CD14-positive monocyte (primary cell): Measurements from ENCODE around the gene KNDC1. TPM values are rescaled to one million over a fixed set of nuclear protein-coding genes. Genes with fewer than 3 reads are reported as not detected.

Source experiments
- DNase-seq, 3 donors: peaks; one replicate each; pipeline ENCODE4 v3.0.0-alpha.2; 2011 to 2022
- H2AFZ ChIP-seq: 2 replicates; pipeline ENCODE4 v1.6.0; 2012; ENCODE audit warnings: mild to moderate bottlenecking, low read depth, low read length, inconsistent platforms; ENCODE audit not compliant: insufficient read depth, poor library complexity, severe bottlenecking
- H3K27ac ChIP-seq, 2 donors: 1 replicate in 1 of 2; 2 replicates in 1 of 2; pipeline ENCODE4 v1.5.1; 2012 to 2013; ENCODE audit warnings: low read length in 2 of 2, control low read depth in 1 of 2, inconsistent platforms in 1 of 2, low read depth in 1 of 2, mild to moderate bottlenecking in 1 of 2
- H3K27me3 ChIP-seq, 2 donors: one replicate each; pipeline versions ENCODE4 v1.6.0 to v1.6.1; 2011 to 2013; ENCODE audit warnings: low read length in 2 of 2; ENCODE audit not compliant: control insufficient read depth in 2 of 2, insufficient read depth in 2 of 2
- H3K36me3 ChIP-seq, 2 donors: replicated peaks in 1 of 2; 1 replicate in 1 of 2; 2 replicates in 1 of 2; pipeline versions ENCODE4 v1.5.1 to v1.6.1; 2012 to 2013; ENCODE audit warnings: low read length in 2 of 2, control low read depth in 1 of 2, inconsistent platforms in 1 of 2, mild to moderate bottlenecking in 1 of 2; ENCODE audit not compliant: insufficient read depth in 2 of 2, control insufficient read depth in 1 of 2
- H3K4me1 ChIP-seq, 2 donors: 1 replicate in 1 of 2; 2 replicates in 1 of 2; pipeline versions ENCODE4 v1.5.1 to v1.6.1; 2012 to 2013; ENCODE audit warnings: low read length in 2 of 2, control low read depth in 1 of 2, inconsistent platforms in 1 of 2, mild to moderate bottlenecking in 1 of 2, moderate library complexity in 1 of 2; ENCODE audit not compliant: insufficient read depth in 2 of 2, control insufficient read depth in 1 of 2
- H3K4me2 ChIP-seq: replicated peaks from 2 replicates; pipeline ENCODE3; 2012; ENCODE audit warnings: low read length, moderate library complexity, mild to moderate bottlenecking; ENCODE audit not compliant: poor library complexity, severe bottlenecking; ENCODE audit errors: extremely low read depth
- H3K4me3 ChIP-seq, 3 experiments: fragments of 200-600 bp in 1 of 3; sonication (generic) in 1 of 3; replicated peaks in 1 of 3; 1 replicate in 2 of 3; 2 replicates in 1 of 3; pipeline ENCODE4 v1.5.1; 2011 to 2013; ENCODE audit warnings: low read length in 3 of 3, mild to moderate bottlenecking in 3 of 3, control low read depth in 2 of 3, low read depth in 2 of 3, inconsistent platforms in 1 of 3, moderate library complexity in 1 of 3
- H3K79me2 ChIP-seq: 2 replicates; pipeline ENCODE4 v1.6.0; 2012; ENCODE audit warnings: mild to moderate bottlenecking, control low read depth, inconsistent platforms, low read length, moderate library complexity; ENCODE audit not compliant: insufficient read depth
- H3K9ac ChIP-seq: 2 replicates; pipeline ENCODE4 v1.6.0; 2017; ENCODE audit warnings: low read length, mild to moderate bottlenecking; ENCODE audit not compliant: insufficient read depth, poor library complexity, severe bottlenecking
- H3K9me3 ChIP-seq, 2 donors: replicated peaks in 1 of 2; 1 replicate in 1 of 2; 2 replicates in 1 of 2; pipeline versions ENCODE4 v1.5.1 to v1.6.1; 2012 to 2013; ENCODE audit warnings: low read length in 2 of 2, control low read depth in 1 of 2; ENCODE audit not compliant: control insufficient read depth in 1 of 2, insufficient read depth in 1 of 2
- H4K20me1 ChIP-seq: 2 replicates; pipeline ENCODE4 v1.6.0; 2012; ENCODE audit warnings: mild to moderate bottlenecking, low read length, control low read depth, moderate library complexity; ENCODE audit not compliant: insufficient read depth
- H3K27ac Mint-ChIP-seq, 7 donors: one replicate each; pipeline ENCODE4 v1.8.0; 2020; ENCODE audit warnings: mild to moderate bottlenecking in 7 of 7, mixed read lengths in 7 of 7, moderate library complexity in 6 of 7, inconsistent platforms in 2 of 7
- H3K27me3 Mint-ChIP-seq, 3 donors: one replicate each; pipeline ENCODE4 v1.8.0; 2021 to 2022; ENCODE audit warnings: low read depth in 3 of 3, mild to moderate bottlenecking in 3 of 3, mixed read lengths in 3 of 3, moderate library complexity in 3 of 3, inconsistent platforms in 1 of 3
- H3K36me3 Mint-ChIP-seq, 2 donors: one replicate each; pipeline ENCODE4 v1.8.0; 2020; ENCODE audit warnings: mixed read lengths in 2 of 2, inconsistent platforms in 1 of 2, mild to moderate bottlenecking in 1 of 2
- H3K4me1 Mint-ChIP-seq: one replicate; pipeline ENCODE4 v1.8.0; 2020; ENCODE audit warnings: mild to moderate bottlenecking, mixed read lengths
- H3K4me3 Mint-ChIP-seq, 2 donors: one replicate each; pipeline ENCODE4 v1.8.0; 2020; ENCODE audit warnings: mild to moderate bottlenecking in 2 of 2, mixed read lengths in 2 of 2, moderate library complexity in 1 of 2
- H3K9me3 Mint-ChIP-seq, 7 donors: one replicate each; pipeline ENCODE4 v1.8.0; 2020 to 2022; ENCODE audit warnings: mixed read lengths in 7 of 7, mild to moderate bottlenecking in 6 of 7, moderate library complexity in 6 of 7, inconsistent platforms in 2 of 7
- WGBS: methylation state at CpG from one replicate; pipeline ENCODE4 v1.1.5; 2013; ENCODE audit warnings: missing lambda C conversion rate; ENCODE audit not compliant: insufficient coverage; 5-methylcytosine and 5-hydroxymethylcytosine counted together
- intact Hi-C, 2 donors: fragments of 100-400 bp; cut with micrococcal nuclease; formaldehyde crosslinking; loops; one replicate each; pipeline versions ENCODE4 v1.15.0 to v1.15.1; 2023
- polyA plus RNA-seq, 3 donors: library from polyadenylated mRNA; depleted of rRNA in 1 of 3; unstranded in 2 of 3; stranded (reverse) in 1 of 3; fragments of 300-500 nt in 2 of 3; fragments of >200 nt in 1 of 3; fragmentation: Illumina TruSeq in 2 of 3; gene quantifications; 1 replicate in 2 of 3; 2 replicates in 1 of 3; pipeline ENCODE4 v1.2.3, GENCODE V29; 2012 to 2021
- TF ChIP-seq, protein P1 (sequence below): fragments of 200-600 bp; IDR thresholded peaks from one replicate; pipeline ENCODE4 v1.8.0; 2022; ENCODE audit warnings: antibody characterized with exemption, mild to moderate bottlenecking

KNDC1 gene
- polyA plus RNA-seq, 3 donors, result 0.22 to 0.80 TPM; not detected in 1

GRCh38 chr10:133157662-133158436, 2.2 kb upstream of the KNDC1 start:
- Histone ChIP-seq H4K20me1 (no peaks in the 10 kb centered on the region), H3K36me3 (no peaks in the 10 kb centered on the region), H3K4me3 (no peak overlapping the region), H3K9me3 (no peaks in the 10 kb centered on the region), H2AFZ (no peak overlapping the region), H3K4me1 (peaks cover 0 to 3% of the 10 kb centered on the region in 2 donors), H3K4me2 (no peak overlapping the region), H3K27ac (no peak overlapping the region), H3K79me2 (no peaks in the 10 kb centered on the region), H3K9ac (no peak overlapping the region), H3K27me3 (peaks cover 13 to 41% of the 10 kb centered on the region in 2 donors)
- Mint-ChIP-seq H3K36me3 (no peaks in the 10 kb centered on the region), H3K27ac (no peak overlapping the region), H3K4me1 (no peaks in the 10 kb centered on the region), H3K27me3 (peaks cover 25 to 47% (median 35%) of the 10 kb centered on the region in 3 donors), H3K4me3 (no peak overlapping the region), H3K9me3 (peaks cover 0 to 3% (median 0%) of the 10 kb centered on the region in 7 donors)
- no peak for DNase-seq
- 89% methylated on average over 30 of the region's 34 CpGs for WGBS
- intact Hi-C loops, result no loop called here
- TF ChIP-seq, protein P1, sequence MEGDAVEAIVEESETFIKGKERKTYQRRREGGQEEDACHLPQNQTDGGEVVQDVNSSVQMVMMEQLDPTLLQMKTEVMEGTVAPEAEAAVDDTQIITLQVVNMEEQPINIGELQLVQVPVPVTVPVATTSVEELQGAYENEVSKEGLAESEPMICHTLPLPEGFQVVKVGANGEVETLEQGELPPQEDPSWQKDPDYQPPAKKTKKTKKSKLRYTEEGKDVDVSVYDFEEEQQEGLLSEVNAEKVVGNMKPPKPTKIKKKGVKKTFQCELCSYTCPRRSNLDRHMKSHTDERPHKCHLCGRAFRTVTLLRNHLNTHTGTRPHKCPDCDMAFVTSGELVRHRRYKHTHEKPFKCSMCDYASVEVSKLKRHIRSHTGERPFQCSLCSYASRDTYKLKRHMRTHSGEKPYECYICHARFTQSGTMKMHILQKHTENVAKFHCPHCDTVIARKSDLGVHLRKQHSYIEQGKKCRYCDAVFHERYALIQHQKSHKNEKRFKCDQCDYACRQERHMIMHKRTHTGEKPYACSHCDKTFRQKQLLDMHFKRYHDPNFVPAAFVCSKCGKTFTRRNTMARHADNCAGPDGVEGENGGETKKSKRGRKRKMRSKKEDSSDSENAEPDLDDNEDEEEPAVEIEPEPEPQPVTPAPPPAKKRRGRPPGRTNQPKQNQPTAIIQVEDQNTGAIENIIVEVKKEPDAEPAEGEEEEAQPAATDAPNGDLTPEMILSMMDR, result no peak

- Histone ChIP-seq H3K27ac (no peak overlapping the region), H2AFZ (no peak overlapping the region), H3K9me3 (no peaks in the 10 kb centered on the region), H3K4me2 (no peak overlapping the region), H3K36me3 (no peaks in the 10 kb centered on the region), H3K4me1 (peaks cover 0 to 3% of the 10 kb centered on the region in 2 donors), H3K9ac (no peak overlapping the region), H3K4me3 (no peak overlapping the region), H4K20me1 (no peaks in the 10 kb centered on the region), H3K79me2 (no peaks in the 10 kb centered on the region), H3K27me3 (peaks cover 13 to 41% of the 10 kb centered on the region in 2 donors)
- peaks cover 29 to 50% (median 36%) of the 10 kb centered on the region in 3 donors for H3K27me3 Mint-ChIP-seq
- TF ChIP-seq, protein P1, result no peak
- H3K36me3 Mint-ChIP-seq, result no peaks in the 10 kb centered on the region
- no peaks in the 10 kb centered on the region for H3K4me1 Mint-ChIP-seq
- H3K9me3 Mint-ChIP-seq, result peaks cover 0 to 3% (median 0%) of the 10 kb centered on the region in 7 donors
- H3K4me3 Mint-ChIP-seq, result no peak overlapping the region
- WGBS, result 42% methylated on average over 10 of the region's 12 CpGs
- no peak overlapping the region for H3K27ac Mint-ChIP-seq
- DNase-seq, result no peak
- intact Hi-C loops, result no loop called here
Measured at GRCh38 chr10:133158437-133158755, 1.6 kb upstream of the KNDC1 start.
